DND-41 (cell line): ENCODE data around the gene TMEM191C.
"Not testable (repeated sequence)": the region's sequence is repeated elsewhere in the genome, so short reads cannot be mapped to it uniquely, and the experiment has no call there.

Source experiments
- EZH2 ChIP-seq: IDR thresholded peaks from 3 replicates; pipeline ENCODE4 v1.6.1; 2012; ENCODE audit warnings: borderline replicate concordance, low read depth, mild to moderate bottlenecking, moderate library complexity, low read length, inconsistent platforms; ENCODE audit not compliant: severe bottlenecking
- TF ChIP-seq, protein P1 (sequence below): IDR thresholded peaks from 2 replicates; pipeline ENCODE4 v1.5.1; 2012; ENCODE audit warnings: borderline replicate concordance, low read length, moderate library complexity, mild to moderate bottlenecking; ENCODE audit not compliant: poor library complexity, severe bottlenecking; ENCODE audit errors: extremely low read depth

DNA sequence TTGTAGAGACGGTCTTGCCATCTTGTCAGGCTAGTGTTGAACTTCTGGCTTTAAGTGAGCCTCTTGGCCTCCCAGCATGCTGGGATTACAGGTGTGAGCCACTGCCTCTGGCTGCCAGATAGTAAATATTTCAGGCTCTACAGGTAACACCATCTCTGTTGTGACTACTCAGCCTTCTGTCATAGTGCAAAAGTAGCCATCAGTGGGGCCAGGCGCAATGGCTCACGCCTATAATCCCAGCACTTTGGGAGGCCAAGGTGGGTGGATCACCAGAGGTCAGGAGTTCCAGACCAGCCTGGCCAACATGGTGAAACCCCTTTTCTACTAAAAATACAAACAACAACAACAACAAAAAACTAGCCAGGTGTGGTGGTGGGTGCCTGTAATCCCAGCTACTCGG lies 14.5 kb upstream of the TMEM191C start:
- TF ChIP-seq, protein P1, sequence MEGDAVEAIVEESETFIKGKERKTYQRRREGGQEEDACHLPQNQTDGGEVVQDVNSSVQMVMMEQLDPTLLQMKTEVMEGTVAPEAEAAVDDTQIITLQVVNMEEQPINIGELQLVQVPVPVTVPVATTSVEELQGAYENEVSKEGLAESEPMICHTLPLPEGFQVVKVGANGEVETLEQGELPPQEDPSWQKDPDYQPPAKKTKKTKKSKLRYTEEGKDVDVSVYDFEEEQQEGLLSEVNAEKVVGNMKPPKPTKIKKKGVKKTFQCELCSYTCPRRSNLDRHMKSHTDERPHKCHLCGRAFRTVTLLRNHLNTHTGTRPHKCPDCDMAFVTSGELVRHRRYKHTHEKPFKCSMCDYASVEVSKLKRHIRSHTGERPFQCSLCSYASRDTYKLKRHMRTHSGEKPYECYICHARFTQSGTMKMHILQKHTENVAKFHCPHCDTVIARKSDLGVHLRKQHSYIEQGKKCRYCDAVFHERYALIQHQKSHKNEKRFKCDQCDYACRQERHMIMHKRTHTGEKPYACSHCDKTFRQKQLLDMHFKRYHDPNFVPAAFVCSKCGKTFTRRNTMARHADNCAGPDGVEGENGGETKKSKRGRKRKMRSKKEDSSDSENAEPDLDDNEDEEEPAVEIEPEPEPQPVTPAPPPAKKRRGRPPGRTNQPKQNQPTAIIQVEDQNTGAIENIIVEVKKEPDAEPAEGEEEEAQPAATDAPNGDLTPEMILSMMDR = not testable (repeated sequence)
- TF ChIP-seq EZH2 = not testable (repeated sequence)
